SK-N-SH treated with all-trans-retinoic acid at 6 μM for 48 hours (cell line): ENCODE results near the gene GPR156.

ENCODE experiments used
- ATAC-seq: fragments of 200-7000 bp; cut with Tn5 transposase; 3 replicates; pipeline ENCODE4 v1.9.1; 2020; ENCODE audit warnings: mild to moderate bottlenecking, moderate library complexity
- BACH2 ChIP-seq: fragments of 250-450 bp; sonication (Bioruptor Pico); IDR thresholded peaks from 2 replicates; pipeline ENCODE4 v1.9.0; 2021; ENCODE audit warnings: mild to moderate bottlenecking, borderline replicate concordance
- OSR1 ChIP-seq: fragments of 250-450 bp; sonication (Bioruptor Pico); IDR thresholded peaks from 2 replicates; pipeline ENCODE4 v1.8.0; 2022; ENCODE audit warnings: moderate library complexity, mild to moderate bottlenecking, inconsistent platforms
- RARB ChIP-seq: fragments of 250-450 bp; sonication (Bioruptor Pico); IDR thresholded peaks from 2 replicates; pipeline ENCODE4 v1.8.0; 2021; ENCODE audit warnings: mild to moderate bottlenecking, moderate library complexity
- TOX ChIP-seq: fragments of 250-450 bp; sonication (Bioruptor Pico); IDR thresholded peaks from 2 replicates; pipeline ENCODE4 v1.8.0; 2021; ENCODE audit warnings: mild to moderate bottlenecking, moderate library complexity, borderline replicate concordance
- ZC3H10 ChIP-seq: fragments of 250-450 bp; sonication (Bioruptor Pico); IDR thresholded peaks from 2 replicates; pipeline ENCODE4 v1.5.1; 2021; ENCODE audit warnings: mild to moderate bottlenecking, moderate library complexity
- ZNF565 ChIP-seq: fragments of 450-650 bp; formaldehyde crosslinking; conservative IDR thresholded peaks from 2 replicates; pipeline ENCODE4 v1.5.0; 2020; ENCODE audit warnings: low read depth, mild to moderate bottlenecking, moderate library complexity
- ZNF8 ChIP-seq: fragments of 450-650 bp; formaldehyde crosslinking; IDR thresholded peaks from 2 replicates; pipeline ENCODE4 v1.5.0; 2020; ENCODE audit warnings: mild to moderate bottlenecking, moderate library complexity
- TF ChIP-seq, protein P1 (sequence below): fragments of 250-450 bp; sonication (Bioruptor Pico); IDR thresholded peaks from 2 replicates; pipeline ENCODE4 v1.8.0; 2020; ENCODE audit warnings: mild to moderate bottlenecking, moderate library complexity, borderline replicate concordance
- TF ChIP-seq, protein P2 (sequence below): fragments of 250-450 bp; sonication (Bioruptor Pico); IDR thresholded peaks from 2 replicates; pipeline ENCODE4 v1.5.0; 2020; ENCODE audit warnings: mild to moderate bottlenecking, moderate library complexity
- TF ChIP-seq, protein P3 (sequence below): fragments of 250-450 bp; sonication (Bioruptor Pico); IDR thresholded peaks from 2 replicates; pipeline ENCODE4 v1.8.0; 2021; ENCODE audit warnings: low read depth, mild to moderate bottlenecking, moderate library complexity, borderline replicate concordance
- TF ChIP-seq, protein P4 (sequence below): fragments of 250-450 bp; sonication (Bioruptor Pico); IDR thresholded peaks from 2 replicates; pipeline ENCODE4 v1.5.1; 2021; ENCODE audit warnings: mild to moderate bottlenecking, moderate library complexity

GPR156 gene

DNA sequence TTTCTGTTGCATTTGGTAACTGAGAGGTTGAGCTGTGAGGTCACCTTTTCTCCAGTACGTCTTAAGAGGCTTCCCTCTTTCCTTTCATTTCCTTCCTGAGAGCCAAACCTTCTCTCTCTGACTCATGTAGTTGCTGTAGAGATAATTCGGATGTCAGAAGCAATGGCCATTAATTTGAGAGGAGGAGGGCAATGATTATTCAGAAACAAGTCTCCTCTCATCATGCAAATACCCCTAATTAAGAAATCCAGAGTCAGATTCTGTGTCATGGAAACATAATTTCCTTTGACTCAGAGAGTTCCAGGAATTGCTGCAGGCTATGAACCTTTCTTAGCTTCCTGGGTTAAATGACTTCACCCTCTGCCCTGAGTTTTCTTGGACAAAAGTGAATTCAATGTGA, 131.7 kb downstream of the GPR156 start:
- peak; percentile 97 for ATAC-seq
- TF ChIP-seq, protein P1, sequence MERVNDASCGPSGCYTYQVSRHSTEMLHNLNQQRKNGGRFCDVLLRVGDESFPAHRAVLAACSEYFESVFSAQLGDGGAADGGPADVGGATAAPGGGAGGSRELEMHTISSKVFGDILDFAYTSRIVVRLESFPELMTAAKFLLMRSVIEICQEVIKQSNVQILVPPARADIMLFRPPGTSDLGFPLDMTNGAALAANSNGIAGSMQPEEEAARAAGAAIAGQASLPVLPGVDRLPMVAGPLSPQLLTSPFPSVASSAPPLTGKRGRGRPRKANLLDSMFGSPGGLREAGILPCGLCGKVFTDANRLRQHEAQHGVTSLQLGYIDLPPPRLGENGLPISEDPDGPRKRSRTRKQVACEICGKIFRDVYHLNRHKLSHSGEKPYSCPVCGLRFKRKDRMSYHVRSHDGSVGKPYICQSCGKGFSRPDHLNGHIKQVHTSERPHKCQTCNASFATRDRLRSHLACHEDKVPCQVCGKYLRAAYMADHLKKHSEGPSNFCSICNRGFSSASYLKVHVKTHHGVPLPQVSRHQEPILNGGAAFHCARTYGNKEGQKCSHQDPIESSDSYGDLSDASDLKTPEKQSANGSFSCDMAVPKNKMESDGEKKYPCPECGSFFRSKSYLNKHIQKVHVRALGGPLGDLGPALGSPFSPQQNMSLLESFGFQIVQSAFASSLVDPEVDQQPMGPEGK = no peak
- TF ChIP-seq ZC3H10 (CRISPR knock-in tag) = 0 out of 2 replicates have a peak, but pooled peaks have one; percentile 41
- TF ChIP-seq TOX (CRISPR knock-in tag) = peak; percentile 49; the same call in 1 of the 2 replicates

DNA sequence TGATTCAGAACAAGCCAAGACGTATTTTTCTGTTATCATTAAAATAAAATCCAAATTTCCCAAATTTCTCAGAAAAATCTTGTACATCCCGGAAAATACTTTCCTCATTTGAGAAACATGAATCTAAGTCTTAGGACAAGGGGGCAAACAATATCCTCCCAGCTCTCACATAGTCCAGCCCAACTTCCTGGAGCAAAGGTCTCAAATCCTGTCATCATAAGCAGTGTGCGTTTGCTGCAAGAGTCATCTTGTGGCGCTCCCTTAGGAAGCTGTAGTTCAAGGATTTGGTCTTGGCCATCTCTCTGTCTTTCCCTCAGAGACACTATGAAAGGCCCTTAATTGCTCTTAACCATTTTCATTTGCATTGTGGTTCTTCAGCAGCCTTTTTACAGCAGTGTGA, 133.2 kb downstream of the GPR156 start:
- ATAC-seq = no peak
- TF ChIP-seq OSR1 = no peak
- TF ChIP-seq ZNF8 (CRISPR knock-in tag) = no peak
- TF ChIP-seq, protein P1 = no peak
- no peak for TF ChIP-seq BACH2 (CRISPR knock-in tag)
- TF ChIP-seq, protein P2, sequence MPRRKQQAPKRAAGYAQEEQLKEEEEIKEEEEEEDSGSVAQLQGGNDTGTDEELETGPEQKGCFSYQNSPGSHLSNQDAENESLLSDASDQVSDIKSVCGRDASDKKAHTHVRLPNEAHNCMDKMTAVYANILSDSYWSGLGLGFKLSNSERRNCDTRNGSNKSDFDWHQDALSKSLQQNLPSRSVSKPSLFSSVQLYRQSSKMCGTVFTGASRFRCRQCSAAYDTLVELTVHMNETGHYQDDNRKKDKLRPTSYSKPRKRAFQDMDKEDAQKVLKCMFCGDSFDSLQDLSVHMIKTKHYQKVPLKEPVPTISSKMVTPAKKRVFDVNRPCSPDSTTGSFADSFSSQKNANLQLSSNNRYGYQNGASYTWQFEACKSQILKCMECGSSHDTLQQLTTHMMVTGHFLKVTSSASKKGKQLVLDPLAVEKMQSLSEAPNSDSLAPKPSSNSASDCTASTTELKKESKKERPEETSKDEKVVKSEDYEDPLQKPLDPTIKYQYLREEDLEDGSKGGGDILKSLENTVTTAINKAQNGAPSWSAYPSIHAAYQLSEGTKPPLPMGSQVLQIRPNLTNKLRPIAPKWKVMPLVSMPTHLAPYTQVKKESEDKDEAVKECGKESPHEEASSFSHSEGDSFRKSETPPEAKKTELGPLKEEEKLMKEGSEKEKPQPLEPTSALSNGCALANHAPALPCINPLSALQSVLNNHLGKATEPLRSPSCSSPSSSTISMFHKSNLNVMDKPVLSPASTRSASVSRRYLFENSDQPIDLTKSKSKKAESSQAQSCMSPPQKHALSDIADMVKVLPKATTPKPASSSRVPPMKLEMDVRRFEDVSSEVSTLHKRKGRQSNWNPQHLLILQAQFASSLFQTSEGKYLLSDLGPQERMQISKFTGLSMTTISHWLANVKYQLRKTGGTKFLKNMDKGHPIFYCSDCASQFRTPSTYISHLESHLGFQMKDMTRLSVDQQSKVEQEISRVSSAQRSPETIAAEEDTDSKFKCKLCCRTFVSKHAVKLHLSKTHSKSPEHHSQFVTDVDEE (CRISPR knock-in tag) = no peak
- no peak for TF ChIP-seq ZNF565 (CRISPR knock-in tag)
- no peak for TF ChIP-seq RARB (CRISPR knock-in tag)

DNA sequence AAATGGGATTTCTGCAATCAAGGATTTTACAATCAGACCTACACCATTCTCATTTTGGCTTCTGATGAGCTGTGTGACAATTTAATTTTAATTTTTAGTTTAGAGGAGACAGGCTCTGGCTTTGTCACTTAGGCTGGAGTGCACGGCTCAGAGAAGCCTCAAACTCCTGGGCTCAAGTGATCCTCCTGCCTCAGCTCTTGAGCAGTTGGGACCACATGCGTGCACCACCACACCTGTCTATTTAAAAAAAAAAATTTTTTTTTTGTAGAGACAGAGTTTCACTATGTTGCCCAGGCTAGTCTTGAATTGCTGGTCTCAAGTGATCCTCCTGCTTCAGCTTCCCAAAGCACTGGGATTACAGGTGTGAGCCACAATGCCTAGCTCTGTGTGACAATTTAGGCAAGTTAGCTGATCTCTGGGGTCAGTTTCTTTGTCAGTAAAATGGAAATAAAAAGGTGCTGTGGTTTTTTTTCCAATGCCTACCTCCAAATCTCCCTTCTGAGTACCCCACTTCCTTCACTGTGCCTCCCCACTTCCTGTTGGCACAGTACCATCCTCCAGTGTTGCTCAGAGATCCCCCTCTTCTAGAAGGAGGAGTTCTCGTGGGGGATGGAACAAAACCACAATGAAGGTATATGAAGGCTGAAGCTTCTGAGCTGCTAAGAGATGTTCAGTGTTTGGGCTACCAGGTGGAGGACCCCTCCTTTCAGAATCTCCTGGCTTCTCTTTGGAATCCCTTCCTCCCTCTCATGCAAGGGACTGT, 136.7 kb downstream of the GPR156 start:
- no peak for TF ChIP-seq ZNF565 (CRISPR knock-in tag)
- no peak for TF ChIP-seq BACH2 (CRISPR knock-in tag)
- TF ChIP-seq, protein P3, sequence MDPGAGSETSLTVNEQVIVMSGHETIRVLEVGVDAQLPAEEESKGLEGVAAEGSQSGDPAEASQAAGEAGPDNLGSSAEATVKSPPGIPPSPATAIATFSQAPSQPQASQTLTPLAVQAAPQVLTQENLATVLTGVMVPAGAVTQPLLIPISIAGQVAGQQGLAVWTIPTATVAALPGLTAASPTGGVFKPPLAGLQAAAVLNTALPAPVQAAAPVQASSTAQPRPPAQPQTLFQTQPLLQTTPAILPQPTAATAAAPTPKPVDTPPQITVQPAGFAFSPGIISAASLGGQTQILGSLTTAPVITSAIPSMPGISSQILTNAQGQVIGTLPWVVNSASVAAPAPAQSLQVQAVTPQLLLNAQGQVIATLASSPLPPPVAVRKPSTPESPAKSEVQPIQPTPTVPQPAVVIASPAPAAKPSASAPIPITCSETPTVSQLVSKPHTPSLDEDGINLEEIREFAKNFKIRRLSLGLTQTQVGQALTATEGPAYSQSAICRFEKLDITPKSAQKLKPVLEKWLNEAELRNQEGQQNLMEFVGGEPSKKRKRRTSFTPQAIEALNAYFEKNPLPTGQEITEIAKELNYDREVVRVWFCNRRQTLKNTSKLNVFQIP (CRISPR knock-in tag) = no peak
- TF ChIP-seq RARB (CRISPR knock-in tag) = no peak
- TF ChIP-seq, protein P4, sequence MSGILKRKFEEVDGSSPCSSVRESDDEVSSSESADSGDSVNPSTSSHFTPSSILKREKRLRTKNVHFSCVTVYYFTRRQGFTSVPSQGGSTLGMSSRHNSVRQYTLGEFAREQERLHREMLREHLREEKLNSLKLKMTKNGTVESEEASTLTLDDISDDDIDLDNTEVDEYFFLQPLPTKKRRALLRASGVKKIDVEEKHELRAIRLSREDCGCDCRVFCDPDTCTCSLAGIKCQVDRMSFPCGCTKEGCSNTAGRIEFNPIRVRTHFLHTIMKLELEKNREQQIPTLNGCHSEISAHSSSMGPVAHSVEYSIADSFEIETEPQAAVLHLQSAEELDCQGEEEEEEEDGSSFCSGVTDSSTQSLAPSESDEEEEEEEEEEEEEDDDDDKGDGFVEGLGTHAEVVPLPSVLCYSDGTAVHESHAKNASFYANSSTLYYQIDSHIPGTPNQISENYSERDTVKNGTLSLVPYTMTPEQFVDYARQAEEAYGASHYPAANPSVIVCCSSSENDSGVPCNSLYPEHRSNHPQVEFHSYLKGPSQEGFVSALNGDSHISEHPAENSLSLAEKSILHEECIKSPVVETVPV (CRISPR knock-in tag) = no peak
- TF ChIP-seq, protein P2 (CRISPR knock-in tag) = no peak
- no peak for ATAC-seq
